Measurements from ENCODE around the gene MAOB. TPM values are rescaled to one million over a fixed set of nuclear protein-coding genes. Genes with fewer than 3 reads are reported as not detected.

Gene MAOB
- total RNA-seq, 1 experiment from 2014 or later, result 1.1 TPM

DNA sequence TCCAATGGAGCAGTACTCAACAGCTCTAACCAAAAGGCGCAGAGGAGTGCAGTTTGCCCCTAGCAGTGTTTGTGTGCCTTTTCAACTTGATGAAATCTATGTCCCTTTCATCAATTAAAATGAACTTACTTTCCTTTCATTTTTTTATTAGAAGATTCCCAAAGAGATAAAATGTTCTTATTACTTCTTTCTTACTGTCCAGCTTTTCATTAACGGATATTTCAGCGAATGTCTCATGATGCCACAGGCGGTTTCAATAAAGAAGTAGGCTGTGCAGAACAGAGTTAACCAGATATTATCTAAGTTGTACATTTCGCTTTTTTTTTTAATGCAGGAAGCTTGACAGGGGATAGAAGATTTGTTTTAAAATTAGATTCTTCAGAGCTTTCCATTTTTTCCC is 3.4 kb upstream of the MAOB start:
- H3T11ph ChIP-seq (ENCODE audit: low read length), result no peak overlapping the region
- TF ChIP-seq, protein P1, sequence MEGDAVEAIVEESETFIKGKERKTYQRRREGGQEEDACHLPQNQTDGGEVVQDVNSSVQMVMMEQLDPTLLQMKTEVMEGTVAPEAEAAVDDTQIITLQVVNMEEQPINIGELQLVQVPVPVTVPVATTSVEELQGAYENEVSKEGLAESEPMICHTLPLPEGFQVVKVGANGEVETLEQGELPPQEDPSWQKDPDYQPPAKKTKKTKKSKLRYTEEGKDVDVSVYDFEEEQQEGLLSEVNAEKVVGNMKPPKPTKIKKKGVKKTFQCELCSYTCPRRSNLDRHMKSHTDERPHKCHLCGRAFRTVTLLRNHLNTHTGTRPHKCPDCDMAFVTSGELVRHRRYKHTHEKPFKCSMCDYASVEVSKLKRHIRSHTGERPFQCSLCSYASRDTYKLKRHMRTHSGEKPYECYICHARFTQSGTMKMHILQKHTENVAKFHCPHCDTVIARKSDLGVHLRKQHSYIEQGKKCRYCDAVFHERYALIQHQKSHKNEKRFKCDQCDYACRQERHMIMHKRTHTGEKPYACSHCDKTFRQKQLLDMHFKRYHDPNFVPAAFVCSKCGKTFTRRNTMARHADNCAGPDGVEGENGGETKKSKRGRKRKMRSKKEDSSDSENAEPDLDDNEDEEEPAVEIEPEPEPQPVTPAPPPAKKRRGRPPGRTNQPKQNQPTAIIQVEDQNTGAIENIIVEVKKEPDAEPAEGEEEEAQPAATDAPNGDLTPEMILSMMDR (conservative IDR thresholded peaks at IDR 0.05), result no peak
- no peak overlapping the region for H3K56ac ChIP-seq (ENCODE audit: insufficient read length, low read depth, low read length)
- H4K20me1 ChIP-seq (ENCODE audit: control insufficient read depth, insufficient read depth, insufficient read length), result no peaks in the 10 kb centered on the region
- no peaks in the 10 kb centered on the region for H3K4me1 ChIP-seq (ENCODE audit: insufficient read depth, low read length)
- H3K9ac ChIP-seq (ENCODE audit: extremely low read depth, insufficient read length, low read length), result no peak overlapping the region
- no peaks in the 10 kb centered on the region for H3K79me2 ChIP-seq (ENCODE audit: insufficient read depth, low read length)
- Mint-ChIP-seq H3K27ac (no peak overlapping the region), H3K9me3 (peaks cover 69 to 72% of the 10 kb centered on the region in 2 experiments), H3K4me1 (peaks cover 5% of the 10 kb centered on the region in 2 experiments), H3K27me3 (ENCODE audit: low read depth) (peaks cover 26% of the 10 kb centered on the region), H3K4me3 (no peak overlapping the region), H3K36me3 (ENCODE audit: insufficient read depth in 1 of 3, low read depth in 3 of 3) (peaks cover 0 to 4% (median 0%) of the 10 kb centered on the region in 3 experiments; a peak in 3 of 7 replicates)
- no peak overlapping the region for H2BK5ac ChIP-seq (ENCODE audit: insufficient read length, low read length)
- no peak overlapping the region for H2BK15ac ChIP-seq (ENCODE audit: low read depth, low read length)
- peaks cover 19% of the 10 kb centered on the region for H3K9me3 ChIP-seq (ENCODE audit: control insufficient read depth, low read depth, low read length)
- H2AK5ac ChIP-seq (ENCODE audit: insufficient read length, low read length), result no peak overlapping the region
- no peak overlapping the region for H3K14ac ChIP-seq (ENCODE audit: insufficient read depth, low read length)
- no peak overlapping the region for H3K27ac ChIP-seq (ENCODE audit: insufficient read length, low read depth, low read length)
- no peak overlapping the region for H2AFZ ChIP-seq (ENCODE audit: low read length)
- no peak overlapping the region for H2BK20ac ChIP-seq (ENCODE audit: low read depth, low read length, poor library complexity, severe bottlenecking)
- WGBS (ENCODE audit: extremely low coverage, insufficient read length, low lambda C conversion rate), result no CpG with 5 or more reads among the region's 5 CpGs
- no peak overlapping the region for H3K18ac ChIP-seq (ENCODE audit: insufficient read length, low read depth, low read length)
- H3K23ac ChIP-seq (ENCODE audit: insufficient read length, low read depth, low read length), result no peak overlapping the region
- no peaks in the 10 kb centered on the region for H3K79me1 ChIP-seq (ENCODE audit: insufficient read depth, low read depth, low read length, poor library complexity, severe bottlenecking)
- H3K27me3 ChIP-seq (ENCODE audit: insufficient read depth, low read length), result no peaks in the 10 kb centered on the region
- H2BK120ac ChIP-seq (ENCODE audit: low read depth, low read length, poor library complexity, severe bottlenecking), result no peak overlapping the region
- H3K4ac ChIP-seq (ENCODE audit: low read depth, low read length), result no peak overlapping the region
- no peak overlapping the region for H3K4me2 ChIP-seq (ENCODE audit: insufficient read depth, insufficient read length, low read length)
- H4K91ac ChIP-seq (ENCODE audit: insufficient read length, low read depth, low read length), result no peak overlapping the region
- no peak overlapping the region for H4K8ac ChIP-seq (replicated peaks; ENCODE audit: insufficient read length, low read depth, low read length)
- H3K23me2 ChIP-seq (ENCODE audit: insufficient read length, low read depth, low read length, poor library complexity, severe bottlenecking), result peaks cover 8% of the 10 kb centered on the region
- no peak overlapping the region for H4K5ac ChIP-seq (ENCODE audit: insufficient read length, low read depth, low read length)
- no peak overlapping the region for H2BK12ac ChIP-seq (ENCODE audit: insufficient read length, low read depth, low read length)
- no peak for DNase-seq
